Vagina (tissue), 2 donors: ENCODE results near the gene PPP6C. TPM values are rescaled to one million over a fixed set of nuclear protein-coding genes. Genes with fewer than 3 reads are reported as not detected.

Source experiments
- DNase-seq, 2 donors: peaks; one replicate each; pipeline ENCODE4 v3.0.0-alpha.2; 2017; ENCODE audit errors: extremely low spot score in 2 of 2
- H3K27ac ChIP-seq: fragments of 200-600 bp; sonication (generic); one replicate; pipeline ENCODE4 v1.5.1; 2019
- H3K27me3 ChIP-seq: fragments of 200-600 bp; sonication (generic); one replicate; pipeline ENCODE4 v1.5.1; 2019
- H3K36me3 ChIP-seq, 2 donors: fragments of 200-600 bp; sonication (generic); one replicate each; pipeline ENCODE4 v1.5.1; 2017 to 2019
- H3K4me1 ChIP-seq: fragments of 200-600 bp; sonication (generic); one replicate; pipeline ENCODE4 v1.5.1; 2019
- H3K4me3 ChIP-seq, 2 donors: fragments of 200-600 bp; sonication (generic); 1 replicate in 1 of 2; 2 replicates in 1 of 2; pipeline ENCODE4 v1.5.1; 2016 to 2019
- H3K9me3 ChIP-seq: fragments of 200-600 bp; sonication (generic); one replicate; pipeline ENCODE4 v1.5.1; 2019
- POLR2A ChIP-seq, 2 donors: fragments of 450-650 bp; IDR thresholded peaks; one replicate each; pipeline ENCODE4 v1.6.1; 2017; ENCODE audit warnings: antibody characterized with exemption in 2 of 2, mild to moderate bottlenecking in 2 of 2, moderate library complexity in 2 of 2
- POLR2AphosphoS5 ChIP-seq, 2 donors: sonication (generic); formaldehyde crosslinking; IDR thresholded peaks; one replicate each; pipeline ENCODE4 v1.9.0; 2017; ENCODE audit warnings: antibody characterized with exemption in 2 of 2, mild to moderate bottlenecking in 2 of 2, low read depth in 1 of 2; ENCODE audit not compliant: insufficient read depth in 1 of 2
- intact Hi-C: fragments of 100-400 bp; cut with DNase I; formaldehyde crosslinking; loops from one replicate; pipeline ENCODE4 v1.15.1; 2023
- total RNA-seq: library from RNA; depleted of rRNA; stranded (reverse); fragments of >200 nt; gene quantifications from one replicate; pipeline ENCODE4 v1.2.3, GENCODE V29; 2016
- TF ChIP-seq, protein P1 (sequence below), 3 experiments: fragments of 450-650 bp in 2 of 3; fragments of 200-600 bp in 1 of 3; sonication (generic) in 1 of 3; IDR thresholded peaks; one replicate each; pipeline ENCODE4 v1.5.1; 2017 to 2019; ENCODE audit warnings: antibody characterized with exemption in 3 of 3, mild to moderate bottlenecking in 2 of 3, moderate library complexity in 2 of 3

The PPP6C gene
- total RNA-seq, 1 donor from 2014 or later = 26.8 TPM

DNA sequence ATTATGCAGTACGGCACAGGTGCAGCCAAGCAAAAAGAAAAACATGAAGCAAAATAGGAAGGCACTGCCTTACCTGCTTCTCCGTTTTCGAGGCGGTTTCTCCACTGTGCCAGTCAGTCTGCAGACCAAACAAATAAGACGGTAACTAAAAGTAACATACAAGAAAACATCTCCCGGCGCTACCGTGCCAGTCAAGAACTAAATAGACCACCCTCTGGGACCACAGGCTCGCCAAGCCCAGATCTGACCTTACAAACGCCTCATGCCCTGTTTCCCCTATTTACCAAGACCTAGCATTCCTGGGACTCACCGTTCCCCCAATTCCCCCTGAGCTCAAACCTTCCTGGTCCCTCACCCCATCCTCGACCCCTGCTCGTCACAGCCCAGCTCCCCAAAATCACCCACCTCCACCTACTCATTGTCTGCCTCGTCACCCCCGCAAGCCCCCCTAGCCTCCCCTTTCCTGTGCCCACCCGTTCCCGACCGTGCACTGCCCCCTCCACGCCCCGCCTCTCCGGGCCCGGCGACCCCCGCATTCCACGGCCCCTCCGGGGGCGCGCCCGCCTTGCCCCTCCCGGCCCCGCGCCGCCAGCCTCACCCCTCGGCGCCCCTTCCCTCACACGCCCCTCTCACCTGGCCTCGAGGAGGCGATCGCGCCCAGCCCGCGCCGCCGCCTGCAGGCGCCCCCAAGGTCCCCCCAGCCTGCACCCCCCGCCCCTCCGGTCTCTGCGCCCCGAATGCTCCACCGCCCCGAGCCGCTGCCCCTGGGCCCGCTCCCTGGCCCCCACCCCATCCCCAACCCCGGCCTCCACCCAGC lies 46.8 kb downstream of the PPP6C start:
- Histone ChIP-seq H3K27me3 (no peaks in the 10 kb centered on the region), H3K4me1 (peaks cover 14% of the 10 kb centered on the region), H3K4me3 (peak overlapping the region; percentile 72 to 87), H3K27ac (peak overlapping the region; percentile 74), H3K36me3 (no peaks in the 10 kb centered on the region), H3K9me3 (no peaks in the 10 kb centered on the region)
- no peak for DNase-seq
- intact Hi-C loops = loop anchor here (10.0 kb wide), 2 partner anchors 198 to 368 kb away; partner anchors contain the start of genes GOLGA1, NR6A1 and OLFML2A
- TF ChIP-seq, protein P1, sequence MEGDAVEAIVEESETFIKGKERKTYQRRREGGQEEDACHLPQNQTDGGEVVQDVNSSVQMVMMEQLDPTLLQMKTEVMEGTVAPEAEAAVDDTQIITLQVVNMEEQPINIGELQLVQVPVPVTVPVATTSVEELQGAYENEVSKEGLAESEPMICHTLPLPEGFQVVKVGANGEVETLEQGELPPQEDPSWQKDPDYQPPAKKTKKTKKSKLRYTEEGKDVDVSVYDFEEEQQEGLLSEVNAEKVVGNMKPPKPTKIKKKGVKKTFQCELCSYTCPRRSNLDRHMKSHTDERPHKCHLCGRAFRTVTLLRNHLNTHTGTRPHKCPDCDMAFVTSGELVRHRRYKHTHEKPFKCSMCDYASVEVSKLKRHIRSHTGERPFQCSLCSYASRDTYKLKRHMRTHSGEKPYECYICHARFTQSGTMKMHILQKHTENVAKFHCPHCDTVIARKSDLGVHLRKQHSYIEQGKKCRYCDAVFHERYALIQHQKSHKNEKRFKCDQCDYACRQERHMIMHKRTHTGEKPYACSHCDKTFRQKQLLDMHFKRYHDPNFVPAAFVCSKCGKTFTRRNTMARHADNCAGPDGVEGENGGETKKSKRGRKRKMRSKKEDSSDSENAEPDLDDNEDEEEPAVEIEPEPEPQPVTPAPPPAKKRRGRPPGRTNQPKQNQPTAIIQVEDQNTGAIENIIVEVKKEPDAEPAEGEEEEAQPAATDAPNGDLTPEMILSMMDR (IDR thresholded peaks at IDR 0.05) = no peak
- TF ChIP-seq POLR2A (IDR thresholded peaks at IDR 0.05) = no peak
- TF ChIP-seq POLR2AphosphoS5 (IDR thresholded peaks at IDR 0.05; ENCODE audit: insufficient read depth in 1 of 2, low read depth in 1 of 2) = no peak

DNA sequence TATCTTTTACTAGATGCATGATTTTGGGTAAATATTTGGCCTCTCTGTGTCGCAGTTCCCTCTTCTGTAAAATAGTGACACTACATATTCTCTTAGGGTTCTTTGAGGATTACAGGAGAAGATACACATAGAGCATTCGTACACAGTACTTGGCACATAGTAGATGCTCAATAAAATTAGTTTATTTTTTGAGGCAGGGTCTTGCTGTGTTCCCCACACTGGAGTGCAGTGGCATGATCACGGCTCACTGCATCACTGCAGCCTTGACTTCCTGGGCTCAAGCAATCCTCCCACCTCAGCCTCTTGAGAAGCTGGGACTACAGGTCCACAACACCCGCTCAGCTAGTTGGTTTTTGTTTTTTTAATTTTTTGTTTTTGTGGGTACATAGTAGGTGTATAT lies 47.9 kb downstream of the PPP6C start:
- intact Hi-C loops = loop anchor here (10.0 kb wide), 2 partner anchors 197 to 367 kb away; partner anchors contain the start of genes GOLGA1, NR6A1 and OLFML2A

DNA sequence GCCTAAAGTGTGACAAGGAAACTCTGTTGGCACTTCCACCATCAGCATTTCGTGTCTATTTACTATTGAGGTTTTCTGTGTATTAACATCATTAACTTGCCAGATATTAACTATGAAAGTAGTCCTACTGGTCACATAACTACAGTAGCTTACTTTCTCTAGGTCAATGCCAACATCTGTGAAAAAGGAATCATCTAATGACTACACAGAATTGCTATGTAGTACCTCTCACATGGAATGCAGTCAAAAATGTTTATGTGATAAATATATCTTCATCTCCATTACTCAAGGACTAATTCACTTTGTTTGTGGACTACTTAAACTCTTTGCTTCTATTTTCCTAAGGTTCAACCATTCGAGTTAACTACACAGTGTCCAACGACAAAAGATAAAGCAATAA lies 48.4 kb downstream of the PPP6C start:
- Histone ChIP-seq H3K4me1 (peaks cover 14% of the 10 kb centered on the region), H3K36me3 (no peaks in the 10 kb centered on the region), H3K9me3 (no peaks in the 10 kb centered on the region), H3K27me3 (no peaks in the 10 kb centered on the region), H3K4me3 (no peak overlapping the region), H3K27ac (no peak overlapping the region)
- no peak for TF ChIP-seq POLR2AphosphoS5 (IDR thresholded peaks at IDR 0.05; ENCODE audit: insufficient read depth in 1 of 2, low read depth in 1 of 2)
- no peak for TF ChIP-seq POLR2A (IDR thresholded peaks at IDR 0.05)
- TF ChIP-seq, protein P1 (IDR thresholded peaks at IDR 0.05) = no peak
- DNase-seq = no peak
- intact Hi-C loops = loop anchor here (10.0 kb wide), 2 partner anchors 196 to 366 kb away; partner anchors contain the start of genes GOLGA1, NR6A1 and OLFML2A

More for the DNA sequence above, 47.9 kb downstream of the PPP6C start:
- H3K4me1 ChIP-seq = peaks cover 14% of the 10 kb centered on the region
- TF ChIP-seq, protein P1 (IDR thresholded peaks at IDR 0.05) = no peak
- no peak for TF ChIP-seq POLR2A (IDR thresholded peaks at IDR 0.05)
- TF ChIP-seq POLR2AphosphoS5 (IDR thresholded peaks at IDR 0.05; ENCODE audit: insufficient read depth in 1 of 2, low read depth in 1 of 2) = no peak
- DNase-seq = no peak
- H3K27ac ChIP-seq = no peak overlapping the region
- H3K4me3 ChIP-seq = no peak overlapping the region
- H3K9me3 ChIP-seq = no peaks in the 10 kb centered on the region
- no peaks in the 10 kb centered on the region for H3K36me3 ChIP-seq
- H3K27me3 ChIP-seq = no peaks in the 10 kb centered on the region

DNA sequence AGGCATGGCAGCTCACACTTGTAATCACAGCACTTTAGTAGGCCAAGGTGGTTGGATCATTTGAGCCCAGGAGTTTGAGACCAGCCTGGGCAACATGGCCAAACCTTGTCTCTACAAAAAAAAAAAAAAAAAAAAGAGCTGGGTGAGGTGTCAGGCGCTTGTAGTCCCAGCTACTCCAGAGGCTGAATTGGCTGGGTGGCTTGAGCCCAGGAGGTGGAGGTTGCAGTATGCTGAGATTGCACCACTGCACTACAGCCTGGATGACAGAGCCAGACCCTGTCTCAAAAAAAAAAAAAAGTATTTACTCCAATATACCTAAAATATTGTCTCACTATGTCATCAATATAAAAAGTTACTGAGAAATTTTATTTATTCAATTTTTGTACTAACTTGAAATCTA lies 49.0 kb downstream of the PPP6C start:
- intact Hi-C loops = loop anchor here (10.0 kb wide), 2 partner anchors 196 to 366 kb away; partner anchors contain the start of genes GOLGA1, NR6A1 and OLFML2A
- H3K4me3 ChIP-seq = no peak overlapping the region

More for the DNA sequence above, 49.0 kb downstream of the PPP6C start:
- Histone ChIP-seq H3K27me3 (no peaks in the 10 kb centered on the region), H3K4me1 (peaks cover 14% of the 10 kb centered on the region), H3K36me3 (no peaks in the 10 kb centered on the region), H3K27ac (no peak overlapping the region), H3K9me3 (no peaks in the 10 kb centered on the region)
- no peak for DNase-seq
- TF ChIP-seq, protein P1 (IDR thresholded peaks at IDR 0.05) = no peak
- TF ChIP-seq POLR2AphosphoS5 (IDR thresholded peaks at IDR 0.05; ENCODE audit: insufficient read depth in 1 of 2, low read depth in 1 of 2) (no peak), POLR2A (IDR thresholded peaks at IDR 0.05) (no peak)
